ENCODE results near the gene CLMN. TPM values are rescaled to one million over a fixed set of nuclear protein-coding genes. Genes with fewer than 3 reads are reported as not detected.

The CLMN gene
- total and polyA plus RNA-seq, 2 experiments from 2014 or later: 3.2 to 5.7 TPM

DNA sequence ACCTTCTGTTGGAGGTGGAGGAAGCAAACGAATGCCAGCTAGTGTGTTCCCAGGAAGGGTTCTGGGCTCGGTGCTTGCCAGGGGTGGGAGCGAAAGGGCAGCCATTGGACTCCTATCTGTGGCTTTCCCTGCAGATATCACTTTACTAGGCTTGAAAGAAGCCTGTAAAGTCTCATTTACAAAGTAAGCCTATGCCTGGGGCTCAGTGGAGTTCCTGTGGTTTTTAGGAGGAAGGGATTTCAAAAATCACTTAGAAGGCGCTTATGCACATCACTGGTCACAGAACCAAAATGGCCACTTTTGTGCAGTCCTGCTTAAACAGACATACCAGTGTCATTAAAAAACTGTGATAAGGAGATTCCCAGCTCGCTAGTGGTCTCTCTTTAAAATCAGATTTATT is 22.7 kb downstream of the CLMN start (continued):
- TF ChIP-seq EZH2phosphoT487 (IDR thresholded peaks at IDR 0.05; ENCODE audit: unreplicated experiment) (no peak), CREB1 (CRISPR knock-in tag; IDR thresholded peaks at IDR 0.05; ENCODE audit: low read depth) (no peak), POLR2AphosphoS5 (IDR thresholded peaks at IDR 0.05; ENCODE audit: low read depth) (no peak), ZNF114 (CRISPR knock-in tag; IDR thresholded peaks at IDR 0.05) (no peak), NANOG (IDR thresholded peaks at IDR 0.05; ENCODE audit: borderline replicate concordance) (no peak), JUNB (IDR thresholded peaks at IDR 0.05; ENCODE audit: unreplicated experiment) (no peak)
- TF ChIP-seq, protein P1, sequence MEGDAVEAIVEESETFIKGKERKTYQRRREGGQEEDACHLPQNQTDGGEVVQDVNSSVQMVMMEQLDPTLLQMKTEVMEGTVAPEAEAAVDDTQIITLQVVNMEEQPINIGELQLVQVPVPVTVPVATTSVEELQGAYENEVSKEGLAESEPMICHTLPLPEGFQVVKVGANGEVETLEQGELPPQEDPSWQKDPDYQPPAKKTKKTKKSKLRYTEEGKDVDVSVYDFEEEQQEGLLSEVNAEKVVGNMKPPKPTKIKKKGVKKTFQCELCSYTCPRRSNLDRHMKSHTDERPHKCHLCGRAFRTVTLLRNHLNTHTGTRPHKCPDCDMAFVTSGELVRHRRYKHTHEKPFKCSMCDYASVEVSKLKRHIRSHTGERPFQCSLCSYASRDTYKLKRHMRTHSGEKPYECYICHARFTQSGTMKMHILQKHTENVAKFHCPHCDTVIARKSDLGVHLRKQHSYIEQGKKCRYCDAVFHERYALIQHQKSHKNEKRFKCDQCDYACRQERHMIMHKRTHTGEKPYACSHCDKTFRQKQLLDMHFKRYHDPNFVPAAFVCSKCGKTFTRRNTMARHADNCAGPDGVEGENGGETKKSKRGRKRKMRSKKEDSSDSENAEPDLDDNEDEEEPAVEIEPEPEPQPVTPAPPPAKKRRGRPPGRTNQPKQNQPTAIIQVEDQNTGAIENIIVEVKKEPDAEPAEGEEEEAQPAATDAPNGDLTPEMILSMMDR (conservative IDR thresholded peaks at IDR 0.05; ENCODE audit: low read depth in 2 of 2): no peak
- TF ChIP-seq, protein P2, sequence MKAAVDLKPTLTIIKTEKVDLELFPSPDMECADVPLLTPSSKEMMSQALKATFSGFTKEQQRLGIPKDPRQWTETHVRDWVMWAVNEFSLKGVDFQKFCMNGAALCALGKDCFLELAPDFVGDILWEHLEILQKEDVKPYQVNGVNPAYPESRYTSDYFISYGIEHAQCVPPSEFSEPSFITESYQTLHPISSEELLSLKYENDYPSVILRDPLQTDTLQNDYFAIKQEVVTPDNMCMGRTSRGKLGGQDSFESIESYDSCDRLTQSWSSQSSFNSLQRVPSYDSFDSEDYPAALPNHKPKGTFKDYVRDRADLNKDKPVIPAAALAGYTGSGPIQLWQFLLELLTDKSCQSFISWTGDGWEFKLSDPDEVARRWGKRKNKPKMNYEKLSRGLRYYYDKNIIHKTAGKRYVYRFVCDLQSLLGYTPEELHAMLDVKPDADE (IDR thresholded peaks at IDR 0.05): no peak

DNA sequence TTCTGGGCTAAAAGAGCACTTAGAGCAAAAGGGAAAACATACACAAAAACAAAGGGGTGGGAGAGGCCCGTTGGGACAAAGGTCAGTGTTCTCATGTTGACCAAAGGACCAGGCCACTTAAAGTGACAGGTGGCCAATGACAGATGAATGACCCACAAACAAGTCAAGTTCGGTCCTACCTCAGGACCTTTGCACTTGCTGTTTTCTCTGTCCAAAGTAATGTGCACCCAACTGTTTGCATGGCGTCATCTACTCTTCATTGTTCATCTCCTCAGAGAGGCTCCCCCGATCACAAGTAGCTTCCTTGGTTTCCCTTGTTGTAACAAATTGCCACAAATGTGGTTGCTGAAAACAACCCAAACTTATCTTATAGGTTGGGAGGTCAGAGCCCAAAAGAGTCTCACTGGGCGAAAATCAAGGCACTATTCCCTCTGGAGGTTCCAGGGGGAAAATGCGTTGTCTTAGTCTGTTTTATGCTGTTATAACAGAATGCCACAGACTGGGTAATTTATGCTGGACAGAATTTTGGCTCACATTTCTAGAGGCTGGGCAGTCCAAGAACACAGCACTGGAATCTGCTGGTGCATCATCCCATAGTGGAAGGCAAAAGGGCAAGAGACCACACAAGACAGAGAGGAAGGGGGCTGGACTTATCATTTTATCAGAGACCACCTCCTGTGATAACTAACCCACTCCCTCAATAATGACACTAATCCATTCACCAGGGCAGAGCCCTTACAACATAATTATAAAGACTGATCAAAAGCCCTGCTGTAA is 23.9 kb downstream of the CLMN start:
- H3K4me1 ChIP-seq (ENCODE audit: insufficient read depth): peaks cover 9% of the 10 kb centered on the region
- TF ChIP-seq ZNF331 (CRISPR knock-in tag; IDR thresholded peaks at IDR 0.05; ENCODE audit: low read depth) (no peak), EZH2phosphoT487 (IDR thresholded peaks at IDR 0.05; ENCODE audit: unreplicated experiment) (no peak), EZH2 (IDR thresholded peaks at IDR 0.05; ENCODE audit: low read depth, unreplicated experiment) (no peak), STAT1 (IDR thresholded peaks at IDR 0.05; ENCODE audit: unreplicated experiment) (no peak), CREB1 (CRISPR knock-in tag; IDR thresholded peaks at IDR 0.05; ENCODE audit: low read depth) (no peak), ZNF114 (CRISPR knock-in tag; IDR thresholded peaks at IDR 0.05) (no peak)
- TF ChIP-seq, protein P2 (IDR thresholded peaks at IDR 0.05): no peak
- TF ChIP-seq, protein P3, sequence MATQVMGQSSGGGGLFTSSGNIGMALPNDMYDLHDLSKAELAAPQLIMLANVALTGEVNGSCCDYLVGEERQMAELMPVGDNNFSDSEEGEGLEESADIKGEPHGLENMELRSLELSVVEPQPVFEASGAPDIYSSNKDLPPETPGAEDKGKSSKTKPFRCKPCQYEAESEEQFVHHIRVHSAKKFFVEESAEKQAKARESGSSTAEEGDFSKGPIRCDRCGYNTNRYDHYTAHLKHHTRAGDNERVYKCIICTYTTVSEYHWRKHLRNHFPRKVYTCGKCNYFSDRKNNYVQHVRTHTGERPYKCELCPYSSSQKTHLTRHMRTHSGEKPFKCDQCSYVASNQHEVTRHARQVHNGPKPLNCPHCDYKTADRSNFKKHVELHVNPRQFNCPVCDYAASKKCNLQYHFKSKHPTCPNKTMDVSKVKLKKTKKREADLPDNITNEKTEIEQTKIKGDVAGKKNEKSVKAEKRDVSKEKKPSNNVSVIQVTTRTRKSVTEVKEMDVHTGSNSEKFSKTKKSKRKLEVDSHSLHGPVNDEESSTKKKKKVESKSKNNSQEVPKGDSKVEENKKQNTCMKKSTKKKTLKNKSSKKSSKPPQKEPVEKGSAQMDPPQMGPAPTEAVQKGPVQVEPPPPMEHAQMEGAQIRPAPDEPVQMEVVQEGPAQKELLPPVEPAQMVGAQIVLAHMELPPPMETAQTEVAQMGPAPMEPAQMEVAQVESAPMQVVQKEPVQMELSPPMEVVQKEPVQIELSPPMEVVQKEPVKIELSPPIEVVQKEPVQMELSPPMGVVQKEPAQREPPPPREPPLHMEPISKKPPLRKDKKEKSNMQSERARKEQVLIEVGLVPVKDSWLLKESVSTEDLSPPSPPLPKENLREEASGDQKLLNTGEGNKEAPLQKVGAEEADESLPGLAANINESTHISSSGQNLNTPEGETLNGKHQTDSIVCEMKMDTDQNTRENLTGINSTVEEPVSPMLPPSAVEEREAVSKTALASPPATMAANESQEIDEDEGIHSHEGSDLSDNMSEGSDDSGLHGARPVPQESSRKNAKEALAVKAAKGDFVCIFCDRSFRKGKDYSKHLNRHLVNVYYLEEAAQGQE (IDR thresholded peaks at IDR 0.05; ENCODE audit: unreplicated experiment): no peak
- Mint-ChIP-seq H3K4me1 (peaks cover 32% of the 10 kb centered on the region), H3K4me3 (no peak overlapping the region), H3K27ac (no peak overlapping the region), H3K27me3 (ENCODE audit: insufficient read depth, low read depth, poor library complexity) (peaks cover 9% of the 10 kb centered on the region), H3K9me3 (peaks cover 8% of the 10 kb centered on the region; the same call in 2 of the 3 replicates), H3K36me3 (ENCODE audit: low read depth) (peaks cover 5% of the 10 kb centered on the region; the same call in 2 of the 3 replicates)
- DNase-seq (ENCODE audit: low spot score): no peak
- no peak overlapping the region for H3K4me2 ChIP-seq
- no peaks in the 10 kb centered on the region for H3K36me3 ChIP-seq (ENCODE audit: insufficient read depth)
- no peak overlapping the region for H2AFZ ChIP-seq
- no peak overlapping the region for H3K27ac ChIP-seq (ENCODE audit: low read depth)
- no peak for ATAC-seq
- no peaks in the 10 kb centered on the region for H3F3A ChIP-seq (replicated peaks; ENCODE audit: low read depth)
- H4K20me1 ChIP-seq (replicated peaks; ENCODE audit: insufficient read depth): no peaks in the 10 kb centered on the region
- H3K27me3 ChIP-seq (ENCODE audit: insufficient read depth): no peaks in the 10 kb centered on the region
- no peaks in the 10 kb centered on the region for H3K79me2 ChIP-seq (replicated peaks; ENCODE audit: insufficient read depth)
- no peak overlapping the region for H3K4me3 ChIP-seq
- H3K9me2 ChIP-seq (ENCODE audit: insufficient read depth): no peaks in the 10 kb centered on the region
